ENCODE measurements around the gene SRRT.
A peak's percentile ranks its signal among the peaks of the same experiment; 100 is the strongest.
"Not testable (repeated sequence)": the region's sequence is repeated elsewhere in the genome, so short reads cannot be mapped to it uniquely, and the experiment has no call there.

SRRT gene

DNA sequence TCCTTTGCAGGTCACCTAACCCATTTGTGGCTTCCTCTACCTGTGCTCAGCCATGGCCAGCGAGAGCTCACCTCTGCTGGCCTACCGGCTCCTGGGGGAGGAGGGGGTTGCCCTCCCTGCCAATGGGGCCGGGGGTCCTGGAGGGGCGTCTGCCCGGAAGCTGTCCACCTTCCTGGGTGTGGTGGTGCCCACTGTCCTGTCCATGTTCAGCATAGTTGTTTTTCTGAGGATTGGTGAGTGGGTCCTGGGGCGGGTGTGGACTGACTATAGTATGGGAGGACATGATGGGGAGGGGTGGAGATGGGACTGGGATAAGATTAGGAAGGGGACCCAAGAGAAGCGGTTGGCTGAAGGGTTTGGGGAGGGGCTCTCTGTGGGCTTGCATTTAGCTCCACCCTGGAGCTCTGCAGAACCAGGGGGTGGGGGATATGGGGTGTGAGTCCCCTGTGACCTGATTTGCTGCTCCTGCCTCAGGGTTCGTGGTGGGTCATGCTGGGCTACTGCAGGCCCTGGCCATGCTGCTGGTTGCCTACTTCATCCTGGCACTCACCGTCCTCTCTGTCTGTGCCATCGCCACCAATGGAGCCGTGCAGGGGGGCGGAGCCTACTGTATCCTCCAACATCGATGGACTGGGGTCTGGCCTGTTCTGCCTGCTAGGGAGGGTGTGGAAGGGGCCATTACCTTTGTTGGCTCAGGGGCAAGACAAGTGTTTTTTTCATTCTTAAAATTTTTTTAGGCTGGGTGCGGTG, 20.6 kb upstream of the SRRT start:
- H3K9ac ChIP-seq (ENCODE audit: low read depth, low read length, poor library complexity, severe bottlenecking), result no peak overlapping the region
- H3K9me3 ChIP-seq (ENCODE audit: insufficient read depth, low read depth, low read length), result no peaks in the 10 kb centered on the region
- peak overlapping the region; percentile 95 for H3K4me2 ChIP-seq (ENCODE audit: low read depth, low read length, poor library complexity, severe bottlenecking)
- H3F3A ChIP-seq (ENCODE audit: low read depth), result no peaks in the 10 kb centered on the region
- no peaks in the 10 kb centered on the region for H3K9me2 ChIP-seq (replicated peaks; ENCODE audit: low read depth, low read length)
- peaks cover 11% of the 10 kb centered on the region; the same call in 1 of the 2 replicates for H3K79me2 ChIP-seq (ENCODE audit: insufficient read depth, low read length)
- no peaks in the 10 kb centered on the region for H4K20me1 ChIP-seq (ENCODE audit: insufficient read depth, low read length, poor library complexity, severe bottlenecking)
- no peaks in the 10 kb centered on the region for H3K27me3 ChIP-seq (ENCODE audit: insufficient read depth, low read length, poor library complexity, severe bottlenecking)
- TF ChIP-seq, protein P1, sequence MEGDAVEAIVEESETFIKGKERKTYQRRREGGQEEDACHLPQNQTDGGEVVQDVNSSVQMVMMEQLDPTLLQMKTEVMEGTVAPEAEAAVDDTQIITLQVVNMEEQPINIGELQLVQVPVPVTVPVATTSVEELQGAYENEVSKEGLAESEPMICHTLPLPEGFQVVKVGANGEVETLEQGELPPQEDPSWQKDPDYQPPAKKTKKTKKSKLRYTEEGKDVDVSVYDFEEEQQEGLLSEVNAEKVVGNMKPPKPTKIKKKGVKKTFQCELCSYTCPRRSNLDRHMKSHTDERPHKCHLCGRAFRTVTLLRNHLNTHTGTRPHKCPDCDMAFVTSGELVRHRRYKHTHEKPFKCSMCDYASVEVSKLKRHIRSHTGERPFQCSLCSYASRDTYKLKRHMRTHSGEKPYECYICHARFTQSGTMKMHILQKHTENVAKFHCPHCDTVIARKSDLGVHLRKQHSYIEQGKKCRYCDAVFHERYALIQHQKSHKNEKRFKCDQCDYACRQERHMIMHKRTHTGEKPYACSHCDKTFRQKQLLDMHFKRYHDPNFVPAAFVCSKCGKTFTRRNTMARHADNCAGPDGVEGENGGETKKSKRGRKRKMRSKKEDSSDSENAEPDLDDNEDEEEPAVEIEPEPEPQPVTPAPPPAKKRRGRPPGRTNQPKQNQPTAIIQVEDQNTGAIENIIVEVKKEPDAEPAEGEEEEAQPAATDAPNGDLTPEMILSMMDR (conservative IDR thresholded peaks at IDR 0.05; ENCODE audit: low read length), result no peak
- TF ChIP-seq EZH2phosphoT487 (IDR thresholded peaks at IDR 0.05; ENCODE audit: borderline replicate concordance), result no peak
- H3K4me1 ChIP-seq (ENCODE audit: insufficient read depth, low read length, poor library complexity, severe bottlenecking), result peaks cover 13% of the 10 kb centered on the region
- no peaks in the 10 kb centered on the region for H3K36me3 ChIP-seq (ENCODE audit: insufficient read depth, low read length)
- H3K4me3 ChIP-seq (ENCODE audit: low read length, poor library complexity, severe bottlenecking), result no peak overlapping the region
- no peak overlapping the region for H2AFZ ChIP-seq (ENCODE audit: low read length)

DNA sequence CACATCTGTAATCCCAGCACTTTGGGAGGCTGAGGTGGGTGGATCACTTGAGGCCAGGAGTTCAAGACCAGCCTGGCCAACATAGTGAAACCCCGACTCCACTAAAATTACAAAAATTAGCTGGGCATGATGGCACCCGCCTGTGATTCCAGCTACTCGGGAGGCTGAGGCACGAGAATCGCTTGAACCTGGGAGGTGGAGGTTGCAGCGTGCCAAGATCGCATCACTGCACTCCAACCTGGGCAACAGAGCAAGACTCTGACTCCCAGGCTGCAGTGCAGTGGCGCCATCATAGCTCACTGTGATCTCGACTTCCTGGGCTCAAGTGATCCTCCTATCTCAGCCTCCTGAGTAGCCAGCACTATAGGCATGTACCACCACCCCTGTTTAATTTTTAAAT, 20.0 kb upstream of the SRRT start:
- H3K4me3 ChIP-seq (ENCODE audit: low read length, poor library complexity, severe bottlenecking); H3K9ac ChIP-seq (ENCODE audit: low read depth, low read length, poor library complexity, severe bottlenecking); H4K20me1 ChIP-seq (ENCODE audit: insufficient read depth, low read length, poor library complexity, severe bottlenecking); H3K4me2 ChIP-seq (ENCODE audit: low read depth, low read length, poor library complexity, severe bottlenecking); H3K9me3 ChIP-seq (ENCODE audit: insufficient read depth, low read depth, low read length); H3K36me3 ChIP-seq (ENCODE audit: insufficient read depth, low read length); H3K27me3 ChIP-seq (ENCODE audit: insufficient read depth, low read length, poor library complexity, severe bottlenecking); H3K9me2 ChIP-seq (replicated peaks; ENCODE audit: low read depth, low read length); H3F3A ChIP-seq (ENCODE audit: low read depth); H2AFZ ChIP-seq (ENCODE audit: low read length): not testable (repeated sequence)
- Histone ChIP-seq H3K79me2 (ENCODE audit: insufficient read depth, low read length) (peaks cover 11% of the 10 kb centered on the region; the same call in 1 of the 2 replicates), H3K4me1 (ENCODE audit: insufficient read depth, low read length, poor library complexity, severe bottlenecking) (peaks cover 13% of the 10 kb centered on the region)

DNA sequence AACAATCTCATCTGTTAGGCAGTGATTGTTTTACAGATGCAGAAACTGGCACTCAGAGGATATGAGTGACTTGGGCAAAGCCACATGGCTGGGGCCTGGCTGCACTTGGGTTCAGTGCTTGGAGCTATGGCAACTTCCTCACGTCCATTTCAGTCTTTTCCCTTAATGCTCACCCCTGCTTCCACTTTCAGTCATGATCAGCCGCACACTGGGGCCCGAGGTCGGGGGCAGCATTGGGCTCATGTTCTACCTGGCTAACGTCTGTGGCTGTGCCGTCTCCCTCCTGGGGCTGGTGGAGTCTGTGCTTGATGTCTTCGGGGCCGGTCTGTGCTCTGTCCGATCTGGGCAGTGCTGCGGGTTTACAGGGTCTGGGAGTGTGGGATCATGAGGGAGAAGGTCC, 19.4 kb upstream of the SRRT start:
- H3K27me3 ChIP-seq (ENCODE audit: insufficient read depth, low read length, poor library complexity, severe bottlenecking), result no peaks in the 10 kb centered on the region
- no peak overlapping the region for H3K4me2 ChIP-seq (ENCODE audit: low read depth, low read length, poor library complexity, severe bottlenecking)
- peaks cover 13% of the 10 kb centered on the region for H3K4me1 ChIP-seq (ENCODE audit: insufficient read depth, low read length, poor library complexity, severe bottlenecking)

More for the DNA sequence above, 19.4 kb upstream of the SRRT start:
- H3K79me2 ChIP-seq (ENCODE audit: insufficient read depth, low read length), result peaks cover 11% of the 10 kb centered on the region; the same call in 1 of the 2 replicates
- no peak overlapping the region for H2AFZ ChIP-seq (ENCODE audit: low read length)
- no peaks in the 10 kb centered on the region for H4K20me1 ChIP-seq (ENCODE audit: insufficient read depth, low read length, poor library complexity, severe bottlenecking)
- no peak overlapping the region for H3K4me3 ChIP-seq (ENCODE audit: low read length, poor library complexity, severe bottlenecking)
- no peak overlapping the region for H3K9ac ChIP-seq (ENCODE audit: low read depth, low read length, poor library complexity, severe bottlenecking)
- H3K36me3 ChIP-seq (ENCODE audit: insufficient read depth, low read length), result no peaks in the 10 kb centered on the region
- H3F3A ChIP-seq (ENCODE audit: low read depth), result no peaks in the 10 kb centered on the region
- H3K9me3 ChIP-seq (ENCODE audit: insufficient read depth, low read depth, low read length), result no peaks in the 10 kb centered on the region
- TF ChIP-seq, protein P1 (conservative IDR thresholded peaks at IDR 0.05; ENCODE audit: low read length), result no peak
- no peak for TF ChIP-seq EZH2phosphoT487 (IDR thresholded peaks at IDR 0.05; ENCODE audit: borderline replicate concordance)
- no peaks in the 10 kb centered on the region for H3K9me2 ChIP-seq (replicated peaks; ENCODE audit: low read depth, low read length)

Data from Loucy (cell line).